Spleen (tissue), 11 donors: ENCODE measurements around the gene PCMTD2. TPM values are rescaled to one million over a fixed set of nuclear protein-coding genes. Genes with fewer than 3 reads are reported as not detected.

Source experiments
- DNase-seq: peaks from one replicate; pipeline ENCODE4 v3.0.0-alpha.2; 2020
- H3K27ac ChIP-seq, 8 donors: fragments of 200-600 bp; sonication (generic) in 7 of 8; 1 replicate in 4 of 8; 2 replicates in 4 of 8; pipeline versions ENCODE4 v1.5.0 to v1.8.0; 2016 to 2021; ENCODE audit warnings: inconsistent platforms in 4 of 8, mild to moderate bottlenecking in 4 of 8, moderate library complexity in 1 of 8
- H3K27me3 ChIP-seq, 7 donors: fragments of 200-600 bp; sonication (generic) in 6 of 7; replicated peaks in 1 of 7; 1 replicate in 4 of 7; 2 replicates in 3 of 7; pipeline versions ENCODE4 v1.5.0 to v1.8.0; 2016 to 2021; ENCODE audit warnings: inconsistent platforms in 3 of 7, mild to moderate bottlenecking in 1 of 7
- H3K36me3 ChIP-seq, 6 donors: fragments of 200-600 bp; sonication (generic) in 5 of 6; 1 replicate in 4 of 6; 2 replicates in 2 of 6; pipeline versions ENCODE4 v1.5.0 to v1.8.0; 2016 to 2021; ENCODE audit warnings: inconsistent platforms in 2 of 6
- H3K4me1 ChIP-seq, 6 donors: fragments of 200-600 bp; sonication (generic) in 5 of 6; 1 replicate in 3 of 6; 2 replicates in 3 of 6; pipeline versions ENCODE4 v1.5.0 to v1.8.0; 2016 to 2021; ENCODE audit warnings: inconsistent platforms in 3 of 6
- H3K4me3 ChIP-seq, 8 donors: fragments of 200-600 bp; sonication (generic) in 7 of 8; 1 replicate in 4 of 8; 2 replicates in 4 of 8; pipeline versions ENCODE4 v1.5.0 to v1.8.0; 2016 to 2021; ENCODE audit warnings: inconsistent platforms in 4 of 8, mild to moderate bottlenecking in 4 of 8, moderate library complexity in 2 of 8
- H3K9me3 ChIP-seq, 8 donors: fragments of 200-600 bp; sonication (generic) in 7 of 8; 1 replicate in 4 of 8; 2 replicates in 4 of 8; pipeline versions ENCODE4 v1.5.0 to v1.8.0; 2016 to 2021; ENCODE audit warnings: inconsistent platforms in 4 of 8
- POLR2A ChIP-seq, 3 donors: fragments of 450-650 bp; IDR thresholded peaks; one replicate each; pipeline ENCODE4 v1.5.1; 2017; ENCODE audit warnings: antibody characterized with exemption in 3 of 3, mild to moderate bottlenecking in 1 of 3
- POLR2AphosphoS5 ChIP-seq, 3 donors: sonication (generic); formaldehyde crosslinking; IDR thresholded peaks; one replicate each; pipeline ENCODE4 v1.5.1; 2017; ENCODE audit warnings: antibody characterized with exemption in 3 of 3
- WGBS, 5 donors: extraction: QIAGEN DNeasy Blood & Tissue Kit in 3 of 5; methylation state at CpG; one replicate each; pipeline versions ENCODE4 v1.1.5 to v1.1.7; 2013 to 2018; 5-methylcytosine and 5-hydroxymethylcytosine counted together
- intact Hi-C: fragments of 100-400 bp; cut with DNase I; formaldehyde crosslinking; loops from one replicate; pipeline ENCODE4 v1.15.0; 2023; ENCODE audit warnings: low total_unique reads
- polyA plus RNA-seq, 3 donors: library from polyadenylated mRNA; stranded (reverse); fragments of 200-250 nt; gene quantifications; one replicate each; pipeline ENCODE4 v1.2.1, GENCODE V29; 2013
- total RNA-seq, 7 donors: library from RNA; depleted of rRNA in 3 of 7; stranded (reverse); fragments of >200 nt in 3 of 7; fragmentation: NEBNext Ultra II Directional in 4 of 7; extraction: Animal tissue kit (Norgen Biotek cat#: 25700) in 4 of 7; gene quantifications; one replicate each; pipeline versions ENCODE4 v1.1.0 to v1.2.1, GENCODE V29; 2016 to 2021
- TF ChIP-seq, protein P1 (sequence below), 11 experiments: fragments of 200-600 bp in 7 of 11; fragments of 450-650 bp in 4 of 11; sonication (generic) in 4 of 11; IDR thresholded peaks in 8 of 11; conservative IDR thresholded peaks in 3 of 11; 1 replicate in 7 of 11; 2 replicates in 4 of 11; pipeline versions ENCODE4 v1.4.0 to v1.8.0; 2016 to 2021; ENCODE audit warnings: antibody characterized with exemption in 11 of 11, inconsistent platforms in 4 of 11, mild to moderate bottlenecking in 1 of 11
- donor health status: healthy with polysubstance abuse.
- donor health status: DM: no; HTN: no; CAD: no; lungs with moderate emphysema.
- donor health status: DM: no; HTN: no; CAD: no.
- donor health status: Bipolar disorder and iron deficiency.
- donor health status: healthy.
- donor health status: DM: no; HTN: no; CAD: no.
- donor health status: DM: yes; HTN: yes; CAD: no.

Gene PCMTD2
- total and polyA plus RNA-seq, 10 donors = 36.0 to 104 (median 68.3) TPM

DNA sequence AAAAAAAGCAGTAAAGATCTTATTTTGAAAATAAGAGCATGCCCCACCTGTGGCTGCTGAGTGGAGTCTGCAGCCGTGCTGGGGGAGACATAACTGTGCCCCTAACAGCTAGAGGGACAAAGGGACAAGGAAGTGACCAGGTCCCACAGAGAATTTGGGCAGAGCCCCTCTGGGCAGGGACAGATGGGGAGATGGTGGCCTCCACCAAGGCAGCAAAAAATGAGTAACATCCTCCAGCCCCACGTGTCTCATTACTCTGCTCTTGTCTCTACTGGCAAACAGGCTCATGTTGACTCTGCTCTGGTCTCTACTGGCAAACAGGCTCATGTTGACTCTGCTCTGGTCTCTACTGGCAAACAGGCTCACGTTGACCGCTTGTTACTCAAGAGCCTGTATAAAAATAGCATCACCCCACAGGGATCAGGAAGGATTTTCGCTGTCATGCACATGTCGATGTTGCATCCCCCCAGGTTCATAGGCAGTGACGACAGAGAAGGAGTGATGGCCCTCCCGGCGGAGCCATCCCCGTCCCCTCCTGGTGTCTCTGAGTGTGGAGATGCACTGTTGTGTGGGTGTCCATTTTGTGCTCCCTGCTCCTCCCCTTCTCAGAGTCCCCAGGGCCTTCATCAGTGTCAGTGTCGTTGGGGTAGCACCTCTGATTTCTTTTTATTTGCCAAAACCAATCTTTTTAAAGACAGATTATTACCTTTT lies 17.3 kb upstream of the PCMTD2 start:
- Histone ChIP-seq H3K9me3 (no peaks in the 10 kb centered on the region), H3K27ac (no peak overlapping the region), H3K4me3 (no peak overlapping the region), H3K27me3 (no peaks in the 10 kb centered on the region), H3K4me1 (peaks cover 0 to 10% (median 0%) of the 10 kb centered on the region in 6 donors), H3K36me3 (no peaks in the 10 kb centered on the region)
- peak; percentile 38 for DNase-seq
- TF ChIP-seq, protein P1, sequence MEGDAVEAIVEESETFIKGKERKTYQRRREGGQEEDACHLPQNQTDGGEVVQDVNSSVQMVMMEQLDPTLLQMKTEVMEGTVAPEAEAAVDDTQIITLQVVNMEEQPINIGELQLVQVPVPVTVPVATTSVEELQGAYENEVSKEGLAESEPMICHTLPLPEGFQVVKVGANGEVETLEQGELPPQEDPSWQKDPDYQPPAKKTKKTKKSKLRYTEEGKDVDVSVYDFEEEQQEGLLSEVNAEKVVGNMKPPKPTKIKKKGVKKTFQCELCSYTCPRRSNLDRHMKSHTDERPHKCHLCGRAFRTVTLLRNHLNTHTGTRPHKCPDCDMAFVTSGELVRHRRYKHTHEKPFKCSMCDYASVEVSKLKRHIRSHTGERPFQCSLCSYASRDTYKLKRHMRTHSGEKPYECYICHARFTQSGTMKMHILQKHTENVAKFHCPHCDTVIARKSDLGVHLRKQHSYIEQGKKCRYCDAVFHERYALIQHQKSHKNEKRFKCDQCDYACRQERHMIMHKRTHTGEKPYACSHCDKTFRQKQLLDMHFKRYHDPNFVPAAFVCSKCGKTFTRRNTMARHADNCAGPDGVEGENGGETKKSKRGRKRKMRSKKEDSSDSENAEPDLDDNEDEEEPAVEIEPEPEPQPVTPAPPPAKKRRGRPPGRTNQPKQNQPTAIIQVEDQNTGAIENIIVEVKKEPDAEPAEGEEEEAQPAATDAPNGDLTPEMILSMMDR (IDR thresholded peaks at IDR 0.05 in 8 of 11, conservative IDR thresholded peaks at IDR 0.05 in 3 of 11) = no peak
- no peak for TF ChIP-seq POLR2AphosphoS5 (IDR thresholded peaks at IDR 0.05)
- no peak for TF ChIP-seq POLR2A (IDR thresholded peaks at IDR 0.05)
- intact Hi-C loops = no loop called here
- WGBS, 5 donors = 73 to 81% (median 80%) methylated on average over 11 of the region's 11 CpGs

DNA sequence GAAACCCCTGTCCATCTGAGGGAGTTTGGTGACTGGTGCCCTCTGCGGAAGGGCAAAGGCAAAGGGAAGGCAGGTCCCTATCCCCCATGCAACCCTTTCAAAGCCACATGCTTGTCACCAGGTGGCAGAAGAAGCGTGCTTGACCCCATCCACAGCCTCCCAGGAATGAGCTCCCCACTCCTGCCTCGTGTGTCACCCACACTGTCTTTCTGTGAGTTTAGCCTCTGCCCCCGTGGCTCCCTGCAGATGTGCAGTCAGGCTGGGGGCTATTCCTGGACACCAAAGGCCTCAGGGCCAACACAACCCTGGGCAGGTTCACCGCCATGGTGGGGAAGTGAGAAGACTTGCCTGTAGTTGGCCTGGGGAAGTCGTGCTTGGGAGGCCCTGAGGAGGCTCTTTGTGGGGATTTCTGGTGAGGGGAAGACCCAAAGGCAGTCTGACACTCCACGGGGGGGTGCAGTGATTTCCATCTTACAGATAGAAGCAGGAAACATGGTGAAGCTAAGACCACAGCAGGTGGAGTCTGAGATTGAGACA lies 16.6 kb upstream of the PCMTD2 start:
- intact Hi-C loops = no loop called here
- 58 to 76% (median 70%) methylated on average over 5 to 7 of the region's 7 CpGs for WGBS, 5 donors
- TF ChIP-seq POLR2A (IDR thresholded peaks at IDR 0.05) = no peak
- TF ChIP-seq, protein P1 (IDR thresholded peaks at IDR 0.05 in 8 of 11, conservative IDR thresholded peaks at IDR 0.05 in 3 of 11) = no peak
- TF ChIP-seq POLR2AphosphoS5 (IDR thresholded peaks at IDR 0.05) = no peak
- Histone ChIP-seq H3K27me3 (peaks cover 0 to under 1% (median 0%) of the 10 kb centered on the region in 7 donors), H3K36me3 (no peaks in the 10 kb centered on the region), H3K4me1 (peaks cover 0 to 5% (median 0%) of the 10 kb centered on the region in 6 donors), H3K4me3 (no peak overlapping the region), H3K27ac (no peak overlapping the region), H3K9me3 (no peaks in the 10 kb centered on the region)
- DNase-seq = no peak

DNA sequence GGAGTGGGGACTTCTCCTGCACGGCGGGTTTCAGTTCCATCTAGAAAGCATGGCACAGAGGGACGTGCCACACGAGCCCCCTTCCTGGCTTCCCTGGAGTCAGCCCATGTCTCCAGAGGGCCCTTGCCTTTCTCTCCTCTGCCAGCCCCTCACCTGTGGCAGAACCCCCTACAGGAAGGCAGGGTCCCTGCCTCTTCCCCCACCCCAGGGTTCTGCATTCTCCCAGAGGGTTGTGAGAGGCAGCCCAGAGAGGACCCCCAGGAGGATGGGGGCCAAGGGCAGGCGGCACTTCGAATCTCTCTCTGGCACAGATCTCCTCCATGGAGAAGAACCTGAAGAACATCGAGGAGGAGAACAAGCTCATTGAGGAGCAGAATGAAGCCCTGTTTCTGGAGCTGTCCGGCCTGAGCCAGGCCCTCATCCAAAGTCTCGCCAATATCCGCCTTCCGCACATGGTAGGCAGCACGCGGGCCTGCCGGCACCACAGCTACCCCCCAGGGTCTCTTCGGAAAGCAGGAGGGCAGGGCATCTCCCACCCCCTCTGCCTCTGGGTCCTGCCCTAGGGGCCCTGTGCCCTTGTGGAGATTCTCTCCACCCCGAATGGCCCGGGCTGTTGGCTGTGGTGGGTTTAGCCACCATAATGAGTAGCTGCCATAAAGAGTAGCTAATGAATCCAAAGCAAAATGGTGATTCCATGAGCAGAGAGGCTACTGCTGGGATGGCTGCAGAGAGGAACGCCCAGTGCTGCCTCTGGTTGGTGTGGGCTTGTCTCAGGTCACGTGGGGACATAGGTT lies 15.9 kb upstream of the PCMTD2 start:
- WGBS, 5 donors = 86 to 91% (median 88%) methylated on average over 13 to 19 of the region's 19 CpGs
- H3K4me1 ChIP-seq = no peaks in the 10 kb centered on the region
- H3K27me3 ChIP-seq = peaks cover 0 to 8% (median 0%) of the 10 kb centered on the region in 7 donors
- H3K36me3 ChIP-seq = no peaks in the 10 kb centered on the region
- H3K9me3 ChIP-seq = no peaks in the 10 kb centered on the region
- DNase-seq = peak; percentile 48
- TF ChIP-seq, protein P1 (IDR thresholded peaks at IDR 0.05 in 8 of 11, conservative IDR thresholded peaks at IDR 0.05 in 3 of 11) = no peak
- TF ChIP-seq POLR2A (IDR thresholded peaks at IDR 0.05) = no peak
- TF ChIP-seq POLR2AphosphoS5 (IDR thresholded peaks at IDR 0.05) = no peak
- intact Hi-C loops = no loop called here
- no peak overlapping the region for H3K27ac ChIP-seq
- no peak overlapping the region for H3K4me3 ChIP-seq
